GM12878 (cell line): Measurements from ENCODE around the gene TGM2.

Experiments
- ATF3 ChIP-seq: IDR thresholded peaks from 2 replicates; pipeline ENCODE4 v1.6.1; 2011; ENCODE audit warnings: low read depth, mild to moderate bottlenecking, low read length, moderate library complexity, borderline replicate concordance; ENCODE audit errors: extremely low read depth
- CBFB ChIP-seq: IDR thresholded peaks from 2 replicates; pipeline ENCODE4 v1.6.1; 2016; ENCODE audit warnings: antibody characterized with exemption, low read depth
- CBX3 ChIP-seq: fragments of 200-600 bp; sonication (generic); IDR thresholded peaks from 2 replicates; pipeline ENCODE4 v1.6.1; 2016; ENCODE audit warnings: low read depth, borderline replicate concordance
- CTCF ChIP-seq, 3 experiments: IDR thresholded peaks in 2 of 3; conservative IDR thresholded peaks in 1 of 3; 2 replicates each; pipeline ENCODE4 v1.5.1; 2011; ENCODE audit warnings: low read depth in 3 of 3, low read length in 3 of 3, mild to moderate bottlenecking in 3 of 3, control low read depth in 2 of 3, moderate library complexity in 2 of 3, inconsistent platforms in 1 of 3, mixed read lengths in 1 of 3; ENCODE audit not compliant: control insufficient read depth in 2 of 3, insufficient read depth in 1 of 3; ENCODE audit errors: extremely low read depth in 1 of 3
- EGR1 ChIP-seq, 2 experiments: IDR thresholded peaks; 1 replicate in 1 of 2; 2 replicates in 1 of 2; pipeline ENCODE4 v1.6.1; 2011 to 2012; ENCODE audit warnings: low read depth in 2 of 2, low read length in 2 of 2, borderline replicate concordance in 1 of 2, mild to moderate bottlenecking in 1 of 2, moderate library complexity in 1 of 2
- EP300 ChIP-seq, 2 experiments: fragments of 150-350 bp in 1 of 2; IDR thresholded peaks; 2 replicates each; pipeline ENCODE4 v1.6.1; 2011 to 2012; ENCODE audit warnings: low read depth in 2 of 2, low read length in 2 of 2, borderline replicate concordance in 1 of 2, improper control_type of control experiment in 1 of 2, inconsistent platforms in 1 of 2; ENCODE audit not compliant: control insufficient read depth in 1 of 2
- FOXM1 ChIP-seq: IDR thresholded peaks from 2 replicates; pipeline ENCODE4 v1.6.1; 2012; ENCODE audit warnings: low read depth, mild to moderate bottlenecking, inconsistent platforms, low read length, moderate library complexity
- PAX8 ChIP-seq: fragments of 450-650 bp; IDR thresholded peaks from 2 replicates; pipeline ENCODE4 v1.6.1; 2017; ENCODE audit warnings: mild to moderate bottlenecking, moderate library complexity
- POLR2AphosphoS5 ChIP-seq: IDR thresholded peaks from 2 replicates; pipeline ENCODE4 v1.6.1; 2011; ENCODE audit warnings: mild to moderate bottlenecking, low read length, inconsistent platforms
- SUZ12 ChIP-seq: fragments of 200-600 bp; sonication (generic); IDR thresholded peaks from one replicate; pipeline ENCODE4 v1.6.1; 2018; ENCODE audit warnings: antibody characterized with exemption, mild to moderate bottlenecking; ENCODE audit not compliant: unreplicated experiment
- ZBTB33 ChIP-seq: fragments of 450-650 bp; IDR thresholded peaks from 2 replicates; pipeline ENCODE4 v1.6.1; 2017; ENCODE audit warnings: mild to moderate bottlenecking
- ZSCAN29 ChIP-seq: fragments of 450-650 bp; IDR thresholded peaks from 2 replicates; pipeline ENCODE4 v1.6.1; 2017; ENCODE audit warnings: mild to moderate bottlenecking, moderate library complexity

GRCh38 chr20:38171675-38172043 is 6.6 kb upstream of the TGM2 start:
- TF ChIP-seq POLR2AphosphoS5 (no peak), EP300 (IDR thresholded peaks at IDR 0.05; ENCODE audit: borderline replicate concordance in 1 of 2, control insufficient read depth in 1 of 2, low read depth in 2 of 2, low read length in 2 of 2) (no peak), EGR1 (IDR thresholded peaks at IDR 0.05; ENCODE audit: borderline replicate concordance in 1 of 2, low read depth in 2 of 2, low read length in 2 of 2) (no peak), CBX3 (no peak), FOXM1 (no peak), PAX8 (no peak), ZSCAN29 (no peak), SUZ12 (no peak), ZBTB33 (no peak), CTCF (IDR thresholded peaks at IDR 0.05 in 2 of 3, conservative IDR thresholded peaks at IDR 0.05 in 1 of 3; ENCODE audit: control insufficient read depth in 2 of 3, extremely low read depth in 1 of 3, insufficient read depth in 1 of 3, low read depth in 3 of 3, low read length in 3 of 3) (no peak), CBFB (no peak), ATF3 (no peak)
